NCI-H1930 (cell line): ENCODE data around the gene KCNMA1.

Experiments used
- DNase-seq, 2 experiments: peaks; one replicate each; lab custom pipeline; 2025; lab: John Stamatoyannopoulos, UW

KCNMA1 gene

DNA sequence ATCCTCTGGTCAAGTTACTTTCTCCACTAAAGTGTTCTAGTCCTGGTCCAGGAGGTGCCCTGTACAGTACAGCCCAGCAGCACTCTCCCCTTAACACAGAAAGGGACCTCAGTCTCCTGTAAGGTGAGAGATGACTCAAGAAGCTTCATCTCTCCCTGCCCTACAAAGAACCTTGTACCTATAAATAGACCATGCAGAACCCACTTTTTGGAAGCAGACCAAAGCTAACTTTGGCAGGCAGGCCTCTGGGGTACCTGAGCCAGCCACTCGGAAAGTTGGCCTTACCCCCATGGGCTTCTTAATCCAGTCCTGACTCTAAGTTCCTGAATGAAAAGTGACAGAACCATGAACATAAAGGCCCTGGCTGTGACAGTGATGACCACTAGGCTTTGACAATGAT lies 454.8 kb downstream of the KCNMA1 start:
- no peak for DNase-seq

DNA sequence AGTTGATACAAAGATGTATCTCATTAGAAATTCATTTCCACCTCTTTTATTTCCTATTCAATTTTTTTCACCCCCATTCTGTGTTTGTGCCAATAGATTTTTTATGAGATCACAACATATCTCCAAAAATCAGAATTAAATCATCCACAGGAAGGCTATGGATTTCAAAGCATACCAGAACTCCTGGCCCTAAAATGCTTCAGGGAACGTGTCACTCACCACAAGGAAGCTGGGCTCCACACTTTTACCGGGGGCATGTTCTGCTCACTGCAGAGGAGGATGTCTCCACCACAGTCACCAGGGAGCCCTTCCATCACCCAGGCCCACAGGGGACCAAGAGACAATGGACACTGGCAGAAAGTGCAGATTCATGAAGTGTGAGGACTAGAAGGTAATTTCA lies 456.8 kb downstream of the KCNMA1 start:
- DNase-seq, result no peak

DNA sequence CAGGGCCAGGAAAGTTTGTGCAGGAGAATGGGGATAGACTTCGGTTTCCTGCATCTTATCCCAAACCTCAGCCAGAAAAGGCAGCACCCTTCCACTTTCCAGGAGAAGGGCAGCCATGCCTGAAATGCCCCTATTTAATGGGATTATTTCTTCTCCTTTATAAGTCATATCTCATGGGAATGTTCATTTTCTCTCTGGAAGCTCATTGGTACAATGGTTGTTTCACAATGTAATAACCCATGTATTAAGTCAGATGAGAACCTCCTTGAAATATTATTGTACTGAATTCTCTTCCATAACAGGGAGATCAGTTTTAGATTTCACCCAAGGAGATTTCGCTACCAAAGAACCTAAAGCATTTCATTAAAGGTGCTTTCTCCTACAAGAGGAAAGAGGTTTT lies 457.5 kb downstream of the KCNMA1 start:
- DNase-seq, result no peak

DNA sequence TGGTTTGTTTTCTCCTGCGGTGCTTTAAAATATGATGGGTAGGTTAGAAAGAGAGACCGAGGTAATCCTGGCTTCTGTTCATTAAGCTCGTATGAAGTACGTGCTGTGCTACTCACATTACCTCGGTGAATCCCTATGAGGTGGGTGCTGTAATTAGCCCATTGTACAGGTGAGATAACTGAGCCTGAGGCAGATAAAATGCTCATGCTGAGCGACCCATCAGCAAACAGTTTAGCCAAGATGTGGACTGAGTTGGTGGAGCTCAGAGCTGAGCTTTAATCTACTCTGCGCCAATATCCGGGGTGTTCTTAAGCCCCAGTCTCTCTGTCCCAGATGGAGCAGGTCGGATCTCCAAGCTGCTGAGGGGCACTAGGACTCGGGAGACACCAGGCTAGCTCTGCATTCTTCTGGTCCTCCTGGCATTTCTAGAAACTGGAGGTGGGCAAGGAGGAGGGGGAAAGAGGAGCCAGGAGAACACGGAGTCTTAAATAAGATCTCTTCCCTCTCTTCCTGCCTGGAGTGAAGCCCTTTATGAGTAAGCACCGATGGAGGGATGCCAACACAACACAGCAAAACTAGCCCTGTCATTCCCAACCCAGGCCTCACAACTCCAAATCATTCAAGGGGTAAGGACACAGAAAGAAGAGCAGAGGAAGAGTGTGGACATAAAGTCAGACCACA lies 458.5 kb downstream of the KCNMA1 start:
- DNase-seq, result no peak

DNA sequence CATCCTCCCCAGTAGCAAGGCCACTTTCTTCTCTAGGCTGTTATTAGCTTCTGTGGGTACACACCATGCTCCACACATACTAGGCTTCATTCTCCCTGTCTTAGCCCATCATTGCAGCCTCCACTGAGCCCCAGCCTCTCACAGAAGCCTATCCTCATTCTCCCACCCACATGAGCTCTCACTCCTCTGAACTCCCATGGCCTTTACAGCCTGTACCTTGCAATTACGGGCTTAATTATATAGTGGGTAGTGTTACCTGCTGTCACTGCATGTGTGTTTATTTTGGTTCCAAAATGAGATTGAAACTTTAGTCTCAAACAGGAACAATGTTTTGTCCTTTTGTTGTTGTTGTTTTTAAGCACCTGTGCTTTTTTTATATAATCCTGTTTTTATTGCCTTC lies 460.0 kb downstream of the KCNMA1 start:
- DNase-seq, result no peak

DNA sequence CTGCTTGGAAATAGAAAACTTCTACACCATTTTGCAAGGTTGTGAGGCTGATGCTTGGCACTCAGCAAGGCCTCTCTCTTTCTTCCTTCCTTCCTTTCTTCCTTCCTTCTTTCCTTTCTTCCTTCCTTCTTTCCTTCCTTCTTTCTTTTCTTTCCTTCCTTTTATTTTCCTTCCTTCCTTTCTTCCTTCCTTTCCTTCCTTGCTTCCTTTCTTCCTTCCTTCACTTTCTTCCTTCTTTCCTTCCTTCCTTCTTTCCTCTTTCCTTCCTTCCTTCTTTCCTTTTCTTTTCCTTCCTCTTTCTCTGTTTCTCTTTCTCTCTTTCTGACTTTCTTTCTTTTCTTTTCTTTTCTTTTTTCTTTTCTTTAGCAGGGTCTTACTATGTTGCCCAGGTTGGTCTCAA lies 460.4 kb downstream of the KCNMA1 start:
- DNase-seq, result no peak

DNA sequence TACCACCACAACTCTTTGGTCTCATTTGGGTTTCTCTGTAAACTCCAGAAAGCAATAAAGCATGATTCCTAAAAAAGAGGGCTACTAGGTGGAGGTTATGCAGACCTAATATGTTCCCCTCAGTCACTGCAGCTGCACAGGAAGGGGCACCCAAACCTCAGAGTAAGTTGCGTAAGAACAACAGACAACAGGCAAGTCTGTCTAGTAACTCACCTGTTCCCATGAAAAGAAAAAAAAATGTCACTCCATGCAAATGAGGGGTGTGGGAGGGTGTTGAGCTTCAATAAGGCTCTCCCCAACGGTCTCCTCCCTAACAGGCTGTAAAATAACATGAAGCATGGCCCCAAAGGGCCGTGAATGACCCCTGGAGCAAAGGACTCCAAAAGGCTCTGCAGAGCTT lies 461.4 kb downstream of the KCNMA1 start:
- DNase-seq, result no peak

DNA sequence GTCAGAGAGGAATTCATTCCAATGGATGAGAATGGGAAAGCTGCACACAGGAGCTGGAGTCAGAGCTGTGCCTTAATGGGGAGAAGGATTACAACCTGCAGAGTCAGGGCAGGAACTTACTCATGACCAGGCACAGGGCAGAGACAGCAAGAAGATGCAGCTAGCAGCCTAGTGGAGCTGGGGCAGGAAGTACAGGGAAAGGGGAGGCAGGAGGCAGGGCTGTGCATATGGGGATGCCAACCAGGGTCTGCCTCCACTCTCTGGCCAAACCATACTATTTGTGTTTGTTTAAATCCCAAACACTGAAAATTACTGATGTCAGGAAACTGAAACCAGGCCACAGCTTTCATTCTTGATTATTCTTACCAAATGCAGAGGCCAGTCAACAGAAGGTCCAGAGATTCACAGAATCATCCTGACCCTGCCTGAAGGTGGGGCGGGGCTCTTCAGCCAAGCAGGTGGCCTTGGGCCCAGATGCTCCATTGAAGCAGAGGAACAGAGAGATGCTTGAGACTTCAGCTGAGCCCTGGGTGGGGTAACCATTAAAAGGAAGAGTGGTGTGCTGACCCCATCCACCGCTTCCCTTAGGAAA lies 461.9 kb downstream of the KCNMA1 start:
- no peak for DNase-seq

DNA sequence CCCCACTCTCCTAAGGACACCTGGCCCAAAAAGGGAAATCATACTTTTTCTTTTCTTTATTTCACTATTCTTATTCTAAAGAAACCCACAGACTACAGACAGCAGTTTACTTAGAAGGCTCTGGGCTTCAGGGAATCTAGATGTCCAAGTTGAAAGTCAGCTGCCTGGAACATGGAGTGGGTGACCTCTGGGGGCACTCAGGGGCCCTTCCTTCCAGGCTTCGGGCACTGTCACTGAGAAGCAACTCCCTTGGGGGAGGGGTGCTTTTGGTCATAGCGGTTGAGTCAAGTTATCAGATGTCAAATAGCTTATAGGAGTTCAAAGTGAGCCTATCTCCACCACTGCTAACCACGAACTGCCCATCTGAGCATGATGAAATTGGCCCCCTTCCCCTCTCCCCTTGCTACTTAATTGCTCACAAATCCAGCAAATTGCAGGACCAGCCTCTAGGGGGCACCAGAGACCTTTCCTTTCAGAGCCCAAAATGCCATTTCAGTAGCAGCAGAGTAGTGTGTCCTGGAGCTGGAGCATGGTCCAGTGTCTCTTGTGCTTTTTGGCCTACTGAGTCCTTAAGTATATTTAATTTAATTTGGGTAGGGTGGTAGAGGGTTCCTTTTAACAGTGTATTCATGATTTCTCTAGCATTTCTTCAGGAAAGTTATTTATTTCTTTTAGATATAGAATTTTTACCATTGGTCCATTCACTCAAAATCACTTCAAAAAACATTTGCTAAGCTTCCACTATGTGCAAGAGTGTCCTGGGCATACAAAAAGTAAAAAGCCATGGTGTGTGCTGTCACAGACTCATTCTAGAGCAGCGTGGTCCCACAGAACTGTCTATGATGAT lies 463.8 kb downstream of the KCNMA1 start:
- DNase-seq, result peak; percentile 23 to 27

DNA sequence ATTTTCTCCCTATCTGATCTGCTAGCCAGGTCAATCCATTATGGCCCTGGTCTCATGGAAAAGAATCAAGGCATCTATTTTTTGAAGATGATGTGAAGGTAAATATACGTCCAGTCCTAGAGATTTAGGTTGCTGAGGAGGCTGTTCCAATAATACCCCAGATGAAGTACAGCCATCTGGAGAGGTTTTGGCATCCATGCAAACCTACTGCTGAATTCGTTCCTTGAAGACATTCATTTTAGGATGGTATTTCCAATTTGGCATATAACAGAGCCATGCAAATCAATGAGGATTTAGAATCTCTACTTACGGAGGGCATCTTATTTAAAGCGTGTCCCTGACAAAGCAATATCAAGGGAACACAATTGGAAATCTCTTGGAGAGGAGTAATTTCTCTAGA lies 465.5 kb downstream of the KCNMA1 start:
- no peak for DNase-seq

DNA sequence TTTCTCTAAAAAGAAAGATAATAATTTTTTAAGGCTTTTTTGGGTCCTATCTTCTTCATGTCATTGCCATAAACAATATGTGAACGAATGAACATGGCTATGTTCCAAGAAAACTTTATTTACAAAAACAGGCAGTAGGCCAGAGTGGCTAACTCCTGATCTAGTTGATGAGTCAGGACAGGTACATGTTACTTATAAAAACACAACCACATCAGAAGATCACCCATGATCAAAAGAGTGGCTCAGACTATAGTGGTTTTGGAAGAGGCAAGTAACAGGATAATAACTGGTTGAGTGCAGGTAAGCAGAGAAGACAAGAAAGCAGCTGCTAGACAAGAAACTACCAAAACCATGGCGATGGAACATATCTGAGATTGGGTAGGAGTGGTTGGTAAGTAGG lies 468.7 kb downstream of the KCNMA1 start:
- DNase-seq, result no peak

DNA sequence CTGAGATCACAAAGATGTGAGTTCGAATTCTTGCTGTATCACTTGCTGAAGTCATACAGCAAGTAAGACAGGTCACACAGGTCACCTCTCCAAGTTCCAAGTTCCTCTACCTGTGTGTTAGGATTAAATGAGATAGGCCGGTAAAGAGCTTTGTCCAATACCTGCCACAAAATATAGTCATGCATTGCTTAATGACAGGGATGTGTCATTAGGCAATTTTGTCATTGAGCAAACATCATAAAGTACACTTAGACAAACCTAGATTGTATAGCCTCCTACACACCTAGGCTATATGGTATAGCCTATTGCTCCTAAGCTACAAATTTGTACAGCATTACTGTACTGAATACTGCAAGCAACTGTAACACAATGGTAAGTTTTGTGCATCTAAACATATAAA lies 469.4 kb downstream of the KCNMA1 start:
- DNase-seq, result no peak

DNA sequence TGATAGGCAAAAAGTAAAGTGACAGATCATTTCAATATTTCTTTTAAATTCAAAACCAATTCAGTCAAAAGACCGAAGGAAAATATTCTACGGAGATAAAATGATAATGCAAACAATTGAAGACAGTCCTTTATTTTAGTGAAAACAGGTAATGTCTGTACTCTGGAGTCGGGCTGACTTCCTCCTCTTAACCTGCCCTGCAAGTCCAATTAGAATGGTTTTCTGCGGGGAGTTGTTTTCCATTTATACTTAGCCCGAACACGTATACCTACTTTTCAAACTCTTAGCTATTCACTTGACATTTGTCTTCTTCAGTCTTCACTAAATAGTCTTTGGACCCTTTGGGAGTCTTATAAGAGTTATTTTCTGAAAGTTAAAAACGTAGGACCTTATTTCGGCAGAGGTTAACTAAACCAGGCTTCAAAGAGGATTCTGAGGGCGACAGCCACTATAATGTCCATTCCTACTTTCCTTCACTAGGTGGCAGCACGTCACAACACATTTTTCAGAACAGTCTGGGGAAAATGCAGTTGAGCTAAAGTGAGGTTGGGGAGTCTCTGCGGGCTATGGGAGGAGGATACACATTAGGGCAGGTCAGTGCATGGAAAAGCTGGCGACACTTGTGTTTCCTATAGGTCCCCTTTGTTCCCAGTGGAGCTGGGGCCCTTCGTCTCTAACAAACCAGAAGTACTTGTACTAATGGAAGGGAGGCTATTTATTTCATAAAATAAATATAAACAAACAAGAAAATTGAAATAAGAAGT lies 472.0 kb downstream of the KCNMA1 start:
- peak; percentile 33 to 48 for DNase-seq

DNA sequence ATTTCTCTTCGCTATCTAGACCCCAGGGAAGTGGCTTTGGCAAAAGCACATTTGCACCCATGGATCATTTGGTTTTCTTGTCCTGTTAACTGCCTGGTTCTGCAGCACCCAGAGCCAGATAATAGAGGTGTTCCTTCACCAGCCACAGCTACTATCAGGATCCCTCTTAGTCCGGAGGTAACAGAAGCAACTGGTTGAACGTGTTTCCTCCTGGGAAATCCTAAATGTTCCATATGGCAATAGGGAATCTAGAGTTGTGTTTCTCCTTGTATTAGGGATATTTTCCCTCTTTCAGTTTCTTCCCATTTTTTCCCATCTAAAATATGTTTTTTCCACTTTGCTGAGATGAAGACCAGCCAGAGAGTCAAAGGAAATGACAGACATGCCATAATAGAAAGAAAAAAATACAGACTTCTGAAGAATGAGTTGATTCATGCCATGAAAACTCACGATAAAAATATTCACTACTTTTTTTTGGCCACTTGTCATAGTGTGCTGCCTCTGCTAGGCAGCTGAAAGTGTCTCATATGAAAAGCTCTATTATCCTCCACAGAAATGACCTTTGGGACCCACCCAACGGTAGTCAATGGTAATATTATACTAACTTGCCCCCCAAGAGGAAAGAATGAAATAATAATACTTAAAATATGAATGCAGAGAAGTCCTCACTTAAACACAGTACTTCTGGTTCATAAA lies 472.8 kb downstream of the KCNMA1 start:
- DNase-seq, result no peak

DNA sequence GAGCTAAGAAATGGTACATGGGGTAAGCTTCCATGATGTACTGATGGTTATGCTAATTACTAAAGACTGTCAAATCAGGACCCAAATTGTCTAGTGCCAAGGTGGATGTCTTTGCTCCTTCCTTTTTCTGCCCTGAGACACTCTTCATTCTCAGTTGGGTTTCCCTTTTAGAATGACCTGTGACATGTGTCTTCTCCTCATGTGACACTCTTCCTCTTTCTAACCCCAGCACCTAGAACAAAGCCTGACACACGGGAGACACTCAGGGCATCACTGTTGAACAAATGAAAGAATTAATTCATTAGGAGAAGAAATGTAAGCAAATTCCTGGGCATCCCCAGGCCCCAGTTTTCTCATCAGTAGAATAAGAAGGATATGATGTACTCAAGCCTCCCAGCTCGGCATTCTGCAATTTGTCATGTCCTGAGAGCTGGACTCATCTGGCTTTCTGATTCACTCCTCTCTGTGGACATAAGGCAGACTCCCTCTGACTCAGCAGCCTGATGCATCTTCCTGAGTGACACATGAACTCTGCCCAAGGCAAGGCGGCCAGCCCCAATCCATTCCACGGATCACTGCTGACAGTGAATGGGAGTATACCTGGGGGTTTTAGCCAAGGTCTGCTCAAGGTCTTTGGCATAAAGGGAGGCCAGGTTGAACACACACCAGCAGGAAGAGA lies 473.8 kb downstream of the KCNMA1 start:
- DNase-seq, result peak in 1 of 2 experiments; percentile 9

DNA sequence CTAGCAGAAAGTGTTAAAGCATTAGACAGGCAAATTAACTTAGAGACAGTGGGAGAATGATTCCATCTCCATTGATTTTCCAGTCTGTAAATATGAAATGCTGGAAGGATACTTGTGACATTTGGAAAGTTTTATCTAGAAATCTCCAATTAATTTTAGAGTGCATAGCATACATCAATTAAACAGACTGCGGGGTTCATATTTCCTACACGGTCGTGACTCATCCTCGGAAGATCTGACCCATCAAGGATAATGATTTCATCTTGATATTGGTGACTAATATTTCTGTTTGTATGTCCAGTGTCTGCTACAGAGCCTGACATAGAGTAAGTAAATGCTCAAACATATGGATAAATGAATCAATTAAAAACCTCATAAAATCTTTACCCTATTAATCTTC lies 474.9 kb downstream of the KCNMA1 start:
- no peak for DNase-seq

DNA sequence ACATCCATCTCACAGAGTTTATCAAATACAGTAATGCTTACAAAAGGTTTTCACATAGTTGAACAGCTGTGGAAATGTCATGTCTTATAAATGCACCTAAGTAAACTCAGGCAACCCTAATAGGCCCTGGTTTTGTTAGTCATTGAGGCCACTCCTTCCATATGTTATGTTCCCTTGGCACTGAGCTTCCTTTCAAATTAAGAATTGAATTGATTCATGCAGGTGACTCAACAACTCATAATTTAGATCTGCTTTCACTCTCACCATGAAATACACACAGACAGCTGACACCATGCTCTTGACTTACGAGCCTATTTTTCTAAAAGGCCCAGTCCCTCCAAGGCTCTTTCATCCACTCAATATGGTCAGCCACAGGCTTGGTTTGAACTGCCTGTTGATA lies 476.9 kb downstream of the KCNMA1 start:
- DNase-seq, result peak; percentile 59 to 68

DNA sequence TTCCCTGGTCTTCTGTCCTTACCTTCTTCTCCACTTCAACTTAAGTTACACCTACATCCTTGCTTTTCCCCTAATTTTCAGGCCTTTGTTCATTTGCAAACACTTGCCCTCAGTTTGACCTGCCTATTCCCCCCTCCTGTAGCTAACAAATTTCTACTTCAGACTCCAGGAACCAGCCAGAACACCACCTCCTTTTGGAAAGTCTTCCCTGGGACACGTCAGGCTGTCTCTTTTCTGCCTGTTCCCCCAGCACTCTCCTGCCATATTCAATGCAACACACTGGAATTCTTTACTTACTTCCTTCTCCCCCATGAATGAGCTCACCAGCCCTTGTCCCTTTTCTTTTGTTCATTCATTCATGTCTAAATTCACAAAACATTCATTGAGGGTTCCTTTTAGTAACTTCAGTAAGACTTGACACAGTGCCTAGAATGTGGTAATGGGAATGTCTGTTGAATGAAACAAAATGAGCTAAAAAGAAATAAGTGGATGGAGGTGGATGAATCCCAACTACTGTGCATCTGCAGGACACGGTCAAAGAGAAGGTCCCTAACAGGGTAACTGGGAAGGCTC lies 478.0 kb downstream of the KCNMA1 start:
- no peak for DNase-seq

DNA sequence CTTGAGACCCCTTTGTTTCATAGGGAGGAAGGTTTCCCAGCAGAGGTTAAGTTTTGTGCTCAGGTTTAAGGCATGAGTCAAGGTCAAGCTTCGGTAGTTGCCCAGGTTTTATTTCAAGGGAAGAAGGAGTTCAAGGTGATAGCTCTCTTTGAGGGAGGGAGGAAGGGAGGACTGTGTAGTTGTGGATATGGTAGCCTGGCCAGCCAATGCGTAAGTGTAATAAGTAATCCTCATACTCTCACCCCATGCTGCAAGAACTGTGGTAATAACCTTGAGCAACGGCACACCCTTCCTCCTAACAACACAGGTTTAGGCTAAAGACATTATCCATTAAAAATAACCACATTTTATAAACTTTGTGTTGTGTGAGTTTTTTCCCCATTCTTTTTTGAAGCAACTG lies 478.9 kb downstream of the KCNMA1 start:
- DNase-seq, result no peak

DNA sequence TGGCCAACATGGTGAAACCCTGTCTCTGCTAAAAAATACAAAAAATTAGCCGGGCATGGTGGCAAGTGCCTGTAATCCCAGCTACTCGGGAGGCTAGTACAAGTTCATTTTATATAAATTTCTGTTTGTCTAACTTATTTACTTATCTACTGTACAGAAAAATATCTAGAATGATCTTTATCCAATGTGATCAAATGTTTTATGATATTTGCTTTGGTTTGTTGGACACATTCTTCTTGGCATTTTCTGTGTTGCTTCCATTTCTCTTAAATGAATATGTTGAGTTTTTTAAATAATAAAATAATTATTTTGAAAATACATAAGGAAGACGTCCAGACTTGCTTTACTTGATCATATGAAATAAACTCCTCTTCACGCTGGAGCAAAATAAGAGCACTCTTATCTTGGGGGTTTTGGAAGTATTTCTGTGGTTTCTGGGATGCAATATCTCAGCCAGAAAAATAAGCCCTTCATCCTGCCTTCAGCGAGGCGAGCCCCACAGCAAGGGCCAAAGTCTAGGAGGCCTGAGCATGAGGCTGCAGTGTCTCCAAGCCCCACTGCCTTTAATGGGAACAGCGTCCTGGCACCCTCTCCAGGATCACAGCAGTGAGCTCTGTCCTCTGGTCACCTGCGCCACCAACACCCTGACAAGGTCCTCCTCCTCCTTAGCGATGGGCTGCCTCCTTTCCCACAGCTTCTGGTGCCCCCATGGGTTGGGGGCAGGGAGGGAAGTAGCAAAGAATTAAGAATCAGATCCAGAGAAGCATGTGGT lies 480.2 kb downstream of the KCNMA1 start:
- DNase-seq, result no peak
